K562 (cell line): ENCODE measurements around the gene CALB2. TPM values are rescaled to one million over a fixed set of nuclear protein-coding genes. Genes with fewer than 3 reads are reported as not detected.

ENCODE experiments used
- CCNT2 ChIP-seq: IDR thresholded peaks from 2 replicates; pipeline ENCODE4 v1.6.1; 2011; ENCODE audit warnings: borderline replicate concordance, low read depth, mild to moderate bottlenecking, moderate library complexity, mixed read lengths, low read length; ENCODE audit not compliant: insufficient read length; ENCODE audit errors: extremely low read depth
- EHMT2 ChIP-seq: fragments of 450-650 bp; IDR thresholded peaks from 2 replicates; pipeline ENCODE4 v1.6.1; 2018; ENCODE audit warnings: antibody characterized with exemption
- GATAD2B ChIP-seq: fragments of 450-650 bp; IDR thresholded peaks from 2 replicates; pipeline ENCODE4 v1.6.1; 2017; ENCODE audit warnings: mild to moderate bottlenecking, borderline replicate concordance
- HMG20B ChIP-seq: fragments of 250-450 bp; sonication (Bioruptor Pico); IDR thresholded peaks from 2 replicates; pipeline ENCODE4 v1.5.0; 2021; ENCODE audit warnings: mild to moderate bottlenecking
- NR2C2 ChIP-seq, 2 experiments: fragments of 200-800 bp in 1 of 2; sonication (Bioruptor generic) in 1 of 2; sonication (generic) in 1 of 2; formaldehyde crosslinking in 1 of 2; IDR thresholded peaks; 2 replicates each; pipeline versions ENCODE4 v1.6.1 to v1.8.0; 2016 to 2022; ENCODE audit warnings: mild to moderate bottlenecking in 1 of 2, missing compliant biosample characterization in 1 of 2, missing genetic modification characterization in 1 of 2, missing genetic modification reagents in 1 of 2
- NR3C1 ChIP-seq: sonication (generic); formaldehyde crosslinking; IDR thresholded peaks from 2 replicates; pipeline ENCODE4 v1.8.1; 2022; ENCODE audit warnings: missing genetic modification reagents
- RCOR1 ChIP-seq, 2 experiments: IDR thresholded peaks; 2 replicates each; pipeline ENCODE4 v1.6.1; 2012; ENCODE audit warnings: low read depth in 2 of 2, low read length in 2 of 2, borderline replicate concordance in 1 of 2, improper control_type of control experiment in 1 of 2
- SMARCA4 ChIP-seq: fragments of 450-650 bp; IDR thresholded peaks from 2 replicates; pipeline ENCODE4 v1.6.1; 2016
- polyA plus RNA-seq, 8 experiments: library from polyadenylated mRNA; depleted of rRNA in 4 of 8; stranded (reverse) in 5 of 8; unstranded in 3 of 8; fragments of >200 nt; fragmentation: Nextera tagmentation in 2 of 8; fragmentation: Illumina TruSeq in 1 of 8; extraction: Ambion mirVana in 2 of 8; extraction: Trizol in 1 of 8; gene quantifications; 2 replicates each; pipeline versions ENCODE4 v1.2.1 to v1.2.3, GENCODE V29; 2011 to 2014; ENCODE audit warnings: inconsistent platforms in 1 of 8, missing spikeins in 1 of 8
- total RNA-seq, 7 experiments: library from RNA; depleted of rRNA in 6 of 7; stranded (reverse); fragments of >200 nt in 6 of 7; fragmentation: Illumina TruSeq in 2 of 7; extraction: Trizol in 2 of 7; gene quantifications; 2 replicates each; pipeline versions ENCODE4 v1.2.1 to v1.2.3, GENCODE V29; 2011 to 2021; ENCODE audit warnings: low replicate concordance in 1 of 7
- TF ChIP-seq, protein P1 (sequence below): sonication (generic); formaldehyde crosslinking; IDR thresholded peaks from 2 replicates; pipeline ENCODE4 v1.8.0; 2022; ENCODE audit warnings: mild to moderate bottlenecking, missing genetic modification reagents
- TF ChIP-seq, protein P2 (sequence below): fragments of 250-450 bp; sonication (Bioruptor Pico); IDR thresholded peaks from 2 replicates; pipeline ENCODE4 v1.8.0; 2021; ENCODE audit warnings: mild to moderate bottlenecking, moderate library complexity
- TF ChIP-seq, protein P3 (sequence below): sonication (generic); formaldehyde crosslinking; IDR thresholded peaks from 2 replicates; pipeline ENCODE4 v1.8.0; 2022; ENCODE audit warnings: mild to moderate bottlenecking, missing genetic modification reagents, borderline replicate concordance
- TF ChIP-seq, protein P4 (sequence below), 2 experiments: fragments of 450-650 bp; formaldehyde crosslinking in 1 of 2; IDR thresholded peaks; 2 replicates each; pipeline versions ENCODE4 v1.4.0 to v1.6.1; 2014 to 2020; ENCODE audit warnings: mild to moderate bottlenecking in 2 of 2, borderline replicate concordance in 1 of 2, low read depth in 1 of 2

The CALB2 gene
- total and polyA plus RNA-seq, 9 of the 15 experiments (the other 6 are each of a cell fraction or from before 2014, with no cell fraction given), result not detected

DNA sequence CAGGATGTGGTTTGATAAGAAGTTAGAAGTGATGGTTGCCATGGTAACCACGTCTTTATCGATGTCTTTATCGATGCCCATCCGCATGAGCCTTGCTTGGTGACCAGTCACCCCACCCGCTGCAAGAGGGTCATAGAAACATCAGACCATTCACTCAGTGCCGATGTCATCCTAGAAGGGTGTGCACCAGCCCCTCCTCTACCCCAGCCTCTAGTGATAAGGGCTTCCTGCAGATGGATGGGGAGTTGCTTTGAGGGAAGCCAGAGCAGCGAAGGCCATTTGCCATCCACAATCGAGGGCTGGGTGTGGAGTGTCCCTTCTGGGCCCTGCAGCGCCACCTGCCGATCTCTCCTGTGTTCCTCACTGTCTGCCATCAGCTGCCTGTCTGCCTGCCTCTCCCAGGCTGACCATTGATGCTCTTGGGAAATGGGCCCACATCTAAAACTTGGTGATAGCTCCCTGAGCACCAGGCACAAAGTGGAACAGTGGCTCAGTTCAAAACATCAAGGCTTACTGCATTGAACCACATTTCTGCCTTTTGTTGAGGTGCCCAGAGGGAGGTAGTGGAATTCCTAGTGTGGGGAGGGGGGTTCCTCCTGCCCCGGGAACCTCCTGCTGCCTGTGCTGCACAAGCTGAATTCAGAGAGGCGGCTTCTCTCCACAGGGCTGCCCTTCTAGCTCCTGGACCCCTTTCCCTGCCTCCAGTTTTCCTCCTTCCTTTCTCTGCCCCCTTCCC, 8.9 kb downstream of the CALB2 start (continued):
- TF ChIP-seq, protein P1, sequence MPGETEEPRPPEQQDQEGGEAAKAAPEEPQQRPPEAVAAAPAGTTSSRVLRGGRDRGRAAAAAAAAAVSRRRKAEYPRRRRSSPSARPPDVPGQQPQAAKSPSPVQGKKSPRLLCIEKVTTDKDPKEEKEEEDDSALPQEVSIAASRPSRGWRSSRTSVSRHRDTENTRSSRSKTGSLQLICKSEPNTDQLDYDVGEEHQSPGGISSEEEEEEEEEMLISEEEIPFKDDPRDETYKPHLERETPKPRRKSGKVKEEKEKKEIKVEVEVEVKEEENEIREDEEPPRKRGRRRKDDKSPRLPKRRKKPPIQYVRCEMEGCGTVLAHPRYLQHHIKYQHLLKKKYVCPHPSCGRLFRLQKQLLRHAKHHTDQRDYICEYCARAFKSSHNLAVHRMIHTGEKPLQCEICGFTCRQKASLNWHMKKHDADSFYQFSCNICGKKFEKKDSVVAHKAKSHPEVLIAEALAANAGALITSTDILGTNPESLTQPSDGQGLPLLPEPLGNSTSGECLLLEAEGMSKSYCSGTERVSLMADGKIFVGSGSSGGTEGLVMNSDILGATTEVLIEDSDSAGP (CRISPR knock-in tag), result peak; percentile 37; the same call in 1 of the 2 replicates
- peak in 1 of 2 experiments; percentile 79; a peak in 3 of 4 replicates for TF ChIP-seq RCOR1 (IDR thresholded peaks at IDR 0.05; ENCODE audit: borderline replicate concordance in 1 of 2, low read depth in 2 of 2, low read length in 2 of 2)
- TF ChIP-seq, protein P2, sequence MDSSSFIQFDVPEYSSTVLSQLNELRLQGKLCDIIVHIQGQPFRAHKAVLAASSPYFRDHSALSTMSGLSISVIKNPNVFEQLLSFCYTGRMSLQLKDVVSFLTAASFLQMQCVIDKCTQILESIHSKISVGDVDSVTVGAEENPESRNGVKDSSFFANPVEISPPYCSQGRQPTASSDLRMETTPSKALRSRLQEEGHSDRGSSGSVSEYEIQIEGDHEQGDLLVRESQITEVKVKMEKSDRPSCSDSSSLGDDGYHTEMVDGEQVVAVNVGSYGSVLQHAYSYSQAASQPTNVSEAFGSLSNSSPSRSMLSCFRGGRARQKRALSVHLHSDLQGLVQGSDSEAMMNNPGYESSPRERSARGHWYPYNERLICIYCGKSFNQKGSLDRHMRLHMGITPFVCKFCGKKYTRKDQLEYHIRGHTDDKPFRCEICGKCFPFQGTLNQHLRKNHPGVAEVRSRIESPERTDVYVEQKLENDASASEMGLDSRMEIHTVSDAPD (CRISPR knock-in tag), result no peak
- 0 out of 2 replicates have a peak, but pooled peaks have one; percentile 10 for TF ChIP-seq NR2C2 (CRISPR knock-in tag; IDR thresholded peaks at IDR 0.05)
- TF ChIP-seq NR2C2 (tag; IDR thresholded peaks at IDR 0.05), result no peak
- no peak for TF ChIP-seq NR3C1 (CRISPR knock-in tag)
- TF ChIP-seq CCNT2, result no peak
- TF ChIP-seq GATAD2B, result no peak
- TF ChIP-seq EHMT2, result no peak
- TF ChIP-seq, protein P3, sequence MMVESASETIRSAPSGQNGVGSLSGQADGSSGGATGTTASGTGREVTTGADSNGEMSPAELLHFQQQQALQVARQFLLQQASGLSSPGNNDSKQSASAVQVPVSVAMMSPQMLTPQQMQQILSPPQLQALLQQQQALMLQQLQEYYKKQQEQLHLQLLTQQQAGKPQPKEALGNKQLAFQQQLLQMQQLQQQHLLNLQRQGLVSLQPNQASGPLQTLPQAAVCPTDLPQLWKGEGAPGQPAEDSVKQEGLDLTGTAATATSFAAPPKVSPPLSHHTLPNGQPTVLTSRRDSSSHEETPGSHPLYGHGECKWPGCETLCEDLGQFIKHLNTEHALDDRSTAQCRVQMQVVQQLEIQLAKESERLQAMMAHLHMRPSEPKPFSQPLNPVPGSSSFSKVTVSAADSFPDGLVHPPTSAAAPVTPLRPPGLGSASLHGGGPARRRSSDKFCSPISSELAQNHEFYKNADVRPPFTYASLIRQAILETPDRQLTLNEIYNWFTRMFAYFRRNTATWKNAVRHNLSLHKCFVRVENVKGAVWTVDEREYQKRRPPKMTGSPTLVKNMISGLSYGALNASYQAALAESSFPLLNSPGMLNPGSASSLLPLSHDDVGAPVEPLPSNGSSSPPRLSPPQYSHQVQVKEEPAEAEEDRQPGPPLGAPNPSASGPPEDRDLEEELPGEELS, result no peak
- no peak for TF ChIP-seq HMG20B (CRISPR knock-in tag)
- TF ChIP-seq, protein P4, sequence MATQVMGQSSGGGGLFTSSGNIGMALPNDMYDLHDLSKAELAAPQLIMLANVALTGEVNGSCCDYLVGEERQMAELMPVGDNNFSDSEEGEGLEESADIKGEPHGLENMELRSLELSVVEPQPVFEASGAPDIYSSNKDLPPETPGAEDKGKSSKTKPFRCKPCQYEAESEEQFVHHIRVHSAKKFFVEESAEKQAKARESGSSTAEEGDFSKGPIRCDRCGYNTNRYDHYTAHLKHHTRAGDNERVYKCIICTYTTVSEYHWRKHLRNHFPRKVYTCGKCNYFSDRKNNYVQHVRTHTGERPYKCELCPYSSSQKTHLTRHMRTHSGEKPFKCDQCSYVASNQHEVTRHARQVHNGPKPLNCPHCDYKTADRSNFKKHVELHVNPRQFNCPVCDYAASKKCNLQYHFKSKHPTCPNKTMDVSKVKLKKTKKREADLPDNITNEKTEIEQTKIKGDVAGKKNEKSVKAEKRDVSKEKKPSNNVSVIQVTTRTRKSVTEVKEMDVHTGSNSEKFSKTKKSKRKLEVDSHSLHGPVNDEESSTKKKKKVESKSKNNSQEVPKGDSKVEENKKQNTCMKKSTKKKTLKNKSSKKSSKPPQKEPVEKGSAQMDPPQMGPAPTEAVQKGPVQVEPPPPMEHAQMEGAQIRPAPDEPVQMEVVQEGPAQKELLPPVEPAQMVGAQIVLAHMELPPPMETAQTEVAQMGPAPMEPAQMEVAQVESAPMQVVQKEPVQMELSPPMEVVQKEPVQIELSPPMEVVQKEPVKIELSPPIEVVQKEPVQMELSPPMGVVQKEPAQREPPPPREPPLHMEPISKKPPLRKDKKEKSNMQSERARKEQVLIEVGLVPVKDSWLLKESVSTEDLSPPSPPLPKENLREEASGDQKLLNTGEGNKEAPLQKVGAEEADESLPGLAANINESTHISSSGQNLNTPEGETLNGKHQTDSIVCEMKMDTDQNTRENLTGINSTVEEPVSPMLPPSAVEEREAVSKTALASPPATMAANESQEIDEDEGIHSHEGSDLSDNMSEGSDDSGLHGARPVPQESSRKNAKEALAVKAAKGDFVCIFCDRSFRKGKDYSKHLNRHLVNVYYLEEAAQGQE (IDR thresholded peaks at IDR 0.05; ENCODE audit: borderline replicate concordance), result peak; percentile 47; the same call in 1 of the 2 replicates
- TF ChIP-seq, protein P4 (CRISPR knock-in tag; IDR thresholded peaks at IDR 0.05; ENCODE audit: low read depth), result no peak
- TF ChIP-seq SMARCA4, result no peak
